Neural cell (in vitro differentiated cells): ENCODE results near the gene BRF1. TPM values are rescaled to one million over a fixed set of nuclear protein-coding genes. Genes with fewer than 3 reads are reported as not detected.

Experiments
- H2AFZ ChIP-seq: fragments of 200-600, 300-800 bp; sonication (generic), shearing (Covaris generic); 2 replicates; pipeline ENCODE4 v1.6.0; 2014; ENCODE audit warnings: low read depth, mild to moderate bottlenecking, antibody characterized with exemption, low read length, moderate library complexity
- H3F3A ChIP-seq: fragments of 200-600 bp; shearing (Covaris generic); 2 replicates; pipeline ENCODE4 v1.6.1; 2016; ENCODE audit warnings: mild to moderate bottlenecking, moderate library complexity, mixed read lengths, antibody characterized with exemption, low read length; ENCODE audit not compliant: insufficient read depth, poor library complexity, severe bottlenecking
- H3K27ac ChIP-seq: fragments of 200-600, 300-800 bp; sonication (generic), shearing (Covaris generic); 2 replicates; pipeline ENCODE4 v1.5.1; 2014; ENCODE audit warnings: mild to moderate bottlenecking, low read length, moderate library complexity
- H3K27me3 ChIP-seq: fragments of 300-800, 200-600 bp; sonication (generic), shearing (Covaris generic); 2 replicates; pipeline ENCODE4 v1.6.0; 2014; ENCODE audit warnings: mild to moderate bottlenecking, low read depth, low read length, moderate library complexity; ENCODE audit not compliant: insufficient read depth
- H3K36me3 ChIP-seq: fragments of 300-800, 200-600 bp; sonication (generic), shearing (Covaris generic); 2 replicates; pipeline ENCODE4 v1.5.1; 2014; ENCODE audit warnings: mild to moderate bottlenecking, antibody characterized with exemption, low read length, moderate library complexity; ENCODE audit not compliant: insufficient read depth
- H3K4me2 ChIP-seq: fragments of 300-800, 200-600 bp; sonication (generic), shearing (Covaris generic); 2 replicates; pipeline ENCODE4 v1.6.0; 2014; ENCODE audit warnings: mild to moderate bottlenecking, low read length
- H3K4me3 ChIP-seq: fragments of 300-800, 200-600 bp; sonication (generic), shearing (Covaris generic); 2 replicates; pipeline ENCODE4 v1.5.1; 2014; ENCODE audit warnings: mild to moderate bottlenecking, low read length, moderate library complexity
- H3K79me2 ChIP-seq: fragments of 200-600 bp; shearing (Covaris generic); replicated peaks from 2 replicates; pipeline ENCODE4 v1.6.0; 2014; ENCODE audit warnings: mild to moderate bottlenecking, low read length, moderate library complexity; ENCODE audit not compliant: insufficient read depth
- H3K9ac ChIP-seq: fragments of 300-800, 200-600 bp; sonication (generic), shearing (Covaris generic); 2 replicates; pipeline ENCODE4 v1.6.1; 2016; ENCODE audit warnings: mild to moderate bottlenecking, low read length, mixed read lengths
- H3K9me2 ChIP-seq: fragments of 200-600 bp; shearing (Covaris generic); 2 replicates; pipeline ENCODE4 v1.6.1; 2016; ENCODE audit warnings: mild to moderate bottlenecking, low read length, mixed read lengths; ENCODE audit not compliant: insufficient read depth
- H3K9me3 ChIP-seq: fragments of 200-600, 300-800 bp; sonication (generic), shearing (Covaris generic); 2 replicates; pipeline ENCODE4 v1.6.1; 2016; ENCODE audit warnings: mild to moderate bottlenecking, mixed run types, low read length, moderate library complexity, mixed read lengths
- H4K20me1 ChIP-seq: fragments of 200-600 bp; shearing (Covaris generic); 2 replicates; pipeline ENCODE4 v1.6.1; 2016; ENCODE audit warnings: mild to moderate bottlenecking, mixed run types; ENCODE audit not compliant: insufficient read depth
- EP300 ChIP-seq: fragments of 450-650 bp; conservative IDR thresholded peaks from 2 replicates; pipeline ENCODE4 v1.6.1; 2014; ENCODE audit warnings: antibody characterized with exemption, mild to moderate bottlenecking, moderate library complexity; ENCODE audit not compliant: poor library complexity, severe bottlenecking
- EZH2 ChIP-seq: fragments of 200-600, 300-800 bp; shearing (Covaris generic), sonication (generic); IDR thresholded peaks from 2 replicates; pipeline ENCODE4 v1.6.1; 2014; ENCODE audit warnings: antibody characterized with exemption, low read length, borderline replicate concordance, mild to moderate bottlenecking; ENCODE audit not compliant: insufficient read depth, poor library complexity, severe bottlenecking
- MXI1 ChIP-seq: fragments of 450-650 bp; conservative IDR thresholded peaks from 2 replicates; pipeline ENCODE4 v1.6.1; 2014; ENCODE audit warnings: antibody characterized with exemption, mild to moderate bottlenecking; ENCODE audit not compliant: poor library complexity, severe bottlenecking
- POLR2AphosphoS5 ChIP-seq: IDR thresholded peaks from 2 replicates; pipeline ENCODE4 v1.6.1; 2012
- RAD21 ChIP-seq: fragments of 450-650 bp; conservative IDR thresholded peaks from 2 replicates; pipeline ENCODE4 v1.6.1; 2014; ENCODE audit warnings: antibody characterized with exemption, mild to moderate bottlenecking, moderate library complexity
- REST ChIP-seq: IDR thresholded peaks from 2 replicates; pipeline ENCODE4 v1.6.1; 2012; ENCODE audit warnings: borderline replicate concordance
- SMC3 ChIP-seq: fragments of 450-650 bp; conservative IDR thresholded peaks from 2 replicates; pipeline ENCODE4 v1.6.1; 2014; ENCODE audit warnings: antibody characterized with exemption, mild to moderate bottlenecking, moderate library complexity; ENCODE audit not compliant: poor library complexity
- TAF1 ChIP-seq: IDR thresholded peaks from 2 replicates; pipeline ENCODE4 v1.6.1; 2012; ENCODE audit warnings: low read depth
- polyA plus RNA-seq: library from polyadenylated mRNA; depleted of rRNA; stranded (reverse); fragments of >200 nt; gene quantifications from 2 replicates; pipeline ENCODE4 v1.2.3, GENCODE V29; 2014
- TF ChIP-seq, protein P1 (sequence below): fragments of 450-650 bp; IDR thresholded peaks from 2 replicates; pipeline ENCODE4 v1.5.1; 2014; ENCODE audit warnings: antibody characterized with exemption, mild to moderate bottlenecking, moderate library complexity; ENCODE audit not compliant: poor library complexity, severe bottlenecking

The BRF1 gene
- polyA plus RNA-seq, 1 donor from 2014 or later, result 69.4 TPM

DNA sequence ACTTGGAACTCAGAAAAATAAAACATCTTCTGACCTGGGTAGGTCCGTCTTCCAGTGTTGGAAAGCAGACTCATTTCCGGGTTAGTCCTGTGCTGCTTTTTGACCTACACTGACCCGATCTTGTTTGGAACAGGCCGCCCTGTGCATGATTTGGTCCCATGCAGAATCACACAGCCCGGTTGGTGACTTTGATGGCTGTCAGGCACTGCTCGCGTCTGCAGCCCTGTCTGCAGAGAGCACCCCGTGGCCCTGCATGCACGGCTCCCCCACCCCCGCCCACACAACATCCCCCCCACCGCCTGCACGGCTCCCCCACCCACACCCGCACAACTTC, 45.4 kb upstream of the BRF1 start:
- no peaks in the 10 kb centered on the region for H3F3A ChIP-seq
- H4K20me1 ChIP-seq, result peaks cover 3% of the 10 kb centered on the region
- TF ChIP-seq POLR2AphosphoS5 (no peak), RAD21 (no peak), MXI1 (no peak), REST (no peak)
- TF ChIP-seq, protein P1, sequence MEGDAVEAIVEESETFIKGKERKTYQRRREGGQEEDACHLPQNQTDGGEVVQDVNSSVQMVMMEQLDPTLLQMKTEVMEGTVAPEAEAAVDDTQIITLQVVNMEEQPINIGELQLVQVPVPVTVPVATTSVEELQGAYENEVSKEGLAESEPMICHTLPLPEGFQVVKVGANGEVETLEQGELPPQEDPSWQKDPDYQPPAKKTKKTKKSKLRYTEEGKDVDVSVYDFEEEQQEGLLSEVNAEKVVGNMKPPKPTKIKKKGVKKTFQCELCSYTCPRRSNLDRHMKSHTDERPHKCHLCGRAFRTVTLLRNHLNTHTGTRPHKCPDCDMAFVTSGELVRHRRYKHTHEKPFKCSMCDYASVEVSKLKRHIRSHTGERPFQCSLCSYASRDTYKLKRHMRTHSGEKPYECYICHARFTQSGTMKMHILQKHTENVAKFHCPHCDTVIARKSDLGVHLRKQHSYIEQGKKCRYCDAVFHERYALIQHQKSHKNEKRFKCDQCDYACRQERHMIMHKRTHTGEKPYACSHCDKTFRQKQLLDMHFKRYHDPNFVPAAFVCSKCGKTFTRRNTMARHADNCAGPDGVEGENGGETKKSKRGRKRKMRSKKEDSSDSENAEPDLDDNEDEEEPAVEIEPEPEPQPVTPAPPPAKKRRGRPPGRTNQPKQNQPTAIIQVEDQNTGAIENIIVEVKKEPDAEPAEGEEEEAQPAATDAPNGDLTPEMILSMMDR, result no peak
- no peaks in the 10 kb centered on the region for H3K27me3 ChIP-seq
- no peaks in the 10 kb centered on the region for H3K36me3 ChIP-seq
- H3K9me2 ChIP-seq, result no peaks in the 10 kb centered on the region
- H2AFZ ChIP-seq, result no peak overlapping the region
- no peak overlapping the region for H3K27ac ChIP-seq
- H3K4me2 ChIP-seq, result no peak overlapping the region
- H3K9me3 ChIP-seq, result no peaks in the 10 kb centered on the region
- H3K4me3 ChIP-seq, result no peak overlapping the region
- no peak overlapping the region for H3K9ac ChIP-seq
- peaks cover 22% of the 10 kb centered on the region for H3K79me2 ChIP-seq

- Histone ChIP-seq H3K27ac (no peak overlapping the region), H4K20me1 (no peaks in the 10 kb centered on the region), H3K79me2 (peaks cover 22% of the 10 kb centered on the region), H3F3A (no peaks in the 10 kb centered on the region), H3K4me3 (no peak overlapping the region), H3K36me3 (no peaks in the 10 kb centered on the region), H3K27me3 (no peaks in the 10 kb centered on the region), H2AFZ (no peak overlapping the region), H3K9me3 (no peaks in the 10 kb centered on the region), H3K9ac (no peak overlapping the region), H3K4me2 (no peak overlapping the region), H3K9me2 (no peaks in the 10 kb centered on the region)
- TF ChIP-seq RAD21 (no peak), TAF1 (no peak), REST (no peak), POLR2AphosphoS5 (no peak), EP300 (no peak), EZH2 (no peak), SMC3 (no peak), MXI1 (no peak)
- TF ChIP-seq, protein P1, result no peak
These were observed 42.4 kb upstream of the BRF1 start for GRCh38 chr14:105343194-105343593.
